ENCODE results near the gene SYMPK. TPM values are rescaled to one million over a fixed set of nuclear protein-coding genes. Genes with fewer than 3 reads are reported as not detected.
A peak's percentile ranks its signal among the peaks of the same experiment; 100 is the strongest.

SYMPK gene
- 103 TPM for total RNA-seq

DNA sequence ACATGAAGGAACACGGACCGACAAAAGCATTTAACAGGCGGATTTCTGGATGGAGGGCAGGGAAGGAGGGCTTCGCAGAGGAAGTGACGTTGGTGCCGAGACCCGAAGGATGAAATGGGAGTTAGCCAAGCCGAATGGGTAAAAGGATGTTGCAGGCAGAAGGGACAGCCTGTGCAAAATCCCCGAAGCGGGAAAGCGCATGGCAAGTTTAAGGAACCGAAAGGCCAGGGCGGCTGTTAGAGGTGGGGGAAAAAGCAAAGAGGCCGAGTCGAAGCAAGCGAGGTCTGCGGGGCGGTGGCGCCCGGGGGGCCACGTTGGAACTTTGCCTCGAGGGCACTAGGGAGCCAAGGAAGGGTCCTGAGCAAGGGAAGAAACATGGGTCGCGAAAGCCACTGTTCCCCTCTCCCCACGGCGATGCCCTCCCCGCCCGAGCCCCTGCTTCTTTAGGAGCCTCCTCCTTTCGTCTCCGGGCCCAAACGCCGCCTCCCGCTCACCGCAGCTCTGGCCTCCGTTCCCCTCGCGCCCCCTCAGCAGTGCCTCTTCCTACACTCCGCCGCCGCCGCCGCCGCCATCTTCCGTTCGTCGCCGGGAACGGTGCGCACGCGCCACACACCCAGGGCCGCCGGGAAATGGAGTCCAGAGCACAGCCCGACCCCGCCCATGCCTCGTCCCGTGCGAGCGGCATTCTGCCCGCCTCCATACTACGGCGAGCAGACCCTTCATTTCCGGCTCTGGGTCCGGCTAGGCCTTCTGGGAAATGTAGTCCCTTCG lies at the start of gene SYMPK:
Gene SYMPK, minus strand, starts transcription at position 584 of the 771 bp plus-strand sequence. CDS start 8,652 bp downstream, outside the sequence.
- DNase-seq (ENCODE audit: low spot score in 2 of 2) = peak; percentile 95 to 99
- H3K27ac ChIP-seq = peak within 1 kb of the TSS; percentile 79 to 94
- peaks cover 6 to 12% of the 10 kb centered on the region in 2 donors for H3K36me3 ChIP-seq
- peaks cover 4 to 15% of the 10 kb centered on the region in 2 donors for H3K4me1 ChIP-seq
- no peaks in the 10 kb centered on the region for H3K9me3 ChIP-seq
- intact Hi-C loops (cut with DNase I) = loop anchor here (1.0 to 2.0 kb wide), 7 partner anchors 24 to 132 kb away; partner anchors contain the start of genes CCDC61, FBXO46, IRF2BP1 and MYPOP
- peaks cover 9% of the 10 kb centered on the region for H3K27me3 ChIP-seq
- peak within 1 kb of the TSS; percentile 73 to 88 for H3K4me3 ChIP-seq
- TF ChIP-seq, protein P1, sequence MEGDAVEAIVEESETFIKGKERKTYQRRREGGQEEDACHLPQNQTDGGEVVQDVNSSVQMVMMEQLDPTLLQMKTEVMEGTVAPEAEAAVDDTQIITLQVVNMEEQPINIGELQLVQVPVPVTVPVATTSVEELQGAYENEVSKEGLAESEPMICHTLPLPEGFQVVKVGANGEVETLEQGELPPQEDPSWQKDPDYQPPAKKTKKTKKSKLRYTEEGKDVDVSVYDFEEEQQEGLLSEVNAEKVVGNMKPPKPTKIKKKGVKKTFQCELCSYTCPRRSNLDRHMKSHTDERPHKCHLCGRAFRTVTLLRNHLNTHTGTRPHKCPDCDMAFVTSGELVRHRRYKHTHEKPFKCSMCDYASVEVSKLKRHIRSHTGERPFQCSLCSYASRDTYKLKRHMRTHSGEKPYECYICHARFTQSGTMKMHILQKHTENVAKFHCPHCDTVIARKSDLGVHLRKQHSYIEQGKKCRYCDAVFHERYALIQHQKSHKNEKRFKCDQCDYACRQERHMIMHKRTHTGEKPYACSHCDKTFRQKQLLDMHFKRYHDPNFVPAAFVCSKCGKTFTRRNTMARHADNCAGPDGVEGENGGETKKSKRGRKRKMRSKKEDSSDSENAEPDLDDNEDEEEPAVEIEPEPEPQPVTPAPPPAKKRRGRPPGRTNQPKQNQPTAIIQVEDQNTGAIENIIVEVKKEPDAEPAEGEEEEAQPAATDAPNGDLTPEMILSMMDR (IDR thresholded peaks at IDR 0.05) = no peak

DNA sequence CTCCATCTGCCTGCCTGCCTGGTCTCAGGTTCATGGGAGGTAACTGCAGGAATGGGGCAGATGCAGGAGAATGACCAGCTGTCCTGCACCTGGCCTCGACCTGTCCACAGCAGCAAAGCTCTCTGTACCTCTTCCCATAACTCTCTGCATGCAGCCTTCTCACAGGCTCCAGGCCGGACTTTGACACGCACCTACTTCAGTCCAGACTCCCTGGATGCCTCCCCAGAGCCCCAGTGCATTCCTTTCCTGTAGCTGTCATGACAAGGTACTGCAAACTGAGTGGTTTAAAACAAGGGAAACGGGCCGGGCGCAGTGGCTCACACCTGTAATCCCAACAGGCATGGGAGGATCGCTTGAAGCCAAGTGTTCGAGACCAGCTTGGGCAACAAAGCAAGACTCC lies 48.3 kb upstream of the SYMPK start:
- Histone ChIP-seq H3K4me1 (no peaks in the 10 kb centered on the region), H3K27me3 (no peaks in the 10 kb centered on the region), H3K36me3 (no peaks in the 10 kb centered on the region), H3K4me3 (no peak overlapping the region), H3K9me3 (no peaks in the 10 kb centered on the region), H3K27ac (no peak overlapping the region)
- TF ChIP-seq, protein P1 (IDR thresholded peaks at IDR 0.05) = no peak
- no peak for DNase-seq (ENCODE audit: low spot score in 2 of 2)
- intact Hi-C loops (cut with DNase I) = no loop called here

DNA sequence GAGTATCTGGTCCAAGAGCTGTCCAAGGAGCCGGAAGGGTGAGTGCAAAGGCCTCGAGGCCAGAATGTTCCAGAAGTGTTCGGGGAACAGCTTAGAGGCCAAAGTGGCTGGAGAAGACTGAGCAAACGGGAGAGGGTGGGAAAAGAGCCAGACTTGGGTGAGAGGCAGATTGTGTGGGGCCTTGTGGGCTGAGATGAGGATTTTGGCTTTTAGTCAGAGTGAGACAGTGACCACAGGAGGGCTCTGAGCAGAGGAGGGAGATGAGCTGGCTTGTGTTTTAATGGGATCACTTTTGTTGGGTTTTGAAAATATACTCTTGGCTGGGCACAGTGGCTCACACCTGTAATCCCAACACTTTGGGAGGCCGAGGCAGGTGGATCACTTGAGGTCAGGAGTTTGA lies 46.0 kb upstream of the SYMPK start:
- H3K4me1 ChIP-seq = no peaks in the 10 kb centered on the region
- no peaks in the 10 kb centered on the region for H3K9me3 ChIP-seq
- H3K27me3 ChIP-seq = no peaks in the 10 kb centered on the region
- H3K27ac ChIP-seq = no peak overlapping the region
- DNase-seq (ENCODE audit: low spot score in 2 of 2) = no peak
- TF ChIP-seq, protein P1 (IDR thresholded peaks at IDR 0.05) = no peak
- H3K36me3 ChIP-seq = no peaks in the 10 kb centered on the region
- intact Hi-C loops (cut with DNase I) = no loop called here
- H3K4me3 ChIP-seq = no peak overlapping the region

DNA sequence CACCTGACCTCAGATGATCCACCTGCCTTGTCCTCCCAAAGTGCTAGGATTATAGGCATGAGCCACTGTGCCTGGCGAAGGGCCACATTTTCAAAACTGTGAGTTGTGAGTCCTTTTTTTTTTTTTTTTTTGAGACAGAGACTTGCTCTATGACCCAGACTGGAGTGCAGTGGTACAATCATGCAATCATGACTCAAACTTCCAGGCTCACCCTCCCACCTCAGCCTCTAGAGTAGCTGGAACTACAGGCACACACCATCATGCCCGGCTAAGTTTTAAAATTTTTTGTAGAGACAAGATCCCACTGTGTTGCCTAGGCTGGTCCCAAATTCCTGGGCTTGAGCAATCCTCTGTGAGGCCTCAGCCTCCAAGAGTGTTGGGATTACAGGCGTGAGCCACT lies 43.3 kb upstream of the SYMPK start:
- DNase-seq (ENCODE audit: low spot score in 2 of 2) = no peak
- Histone ChIP-seq H3K27me3 (no peaks in the 10 kb centered on the region), H3K36me3 (no peaks in the 10 kb centered on the region), H3K27ac (no peak overlapping the region), H3K4me3 (no peak overlapping the region), H3K9me3 (no peaks in the 10 kb centered on the region), H3K4me1 (peaks cover 1 to 4% of the 10 kb centered on the region in 2 donors)
- intact Hi-C loops (cut with DNase I) = no loop called here
- TF ChIP-seq, protein P1 (IDR thresholded peaks at IDR 0.05) = no peak

- no peak overlapping the region for H3K27ac ChIP-seq
- no peak overlapping the region for H3K4me3 ChIP-seq
- TF ChIP-seq, protein P1 (IDR thresholded peaks at IDR 0.05) = no peak
- H3K4me1 ChIP-seq = peaks cover 7 to 9% of the 10 kb centered on the region in 2 donors
- intact Hi-C loops (cut with DNase I) = no loop called here
- no peaks in the 10 kb centered on the region for H3K9me3 ChIP-seq
- H3K27me3 ChIP-seq = no peaks in the 10 kb centered on the region
- H3K36me3 ChIP-seq = no peaks in the 10 kb centered on the region
- DNase-seq (ENCODE audit: low spot score in 2 of 2) = no peak
Observed at GRCh38 chr19:45905011-45905410, 42.1 kb upstream of the SYMPK start.
